Left ventricle myocardium inferior (tissue), 1 donor: Measurements from ENCODE around the gene STX16. TPM values are rescaled to one million over a fixed set of nuclear protein-coding genes. Genes with fewer than 3 reads are reported as not detected.

Source experiments
- DNase-seq: peaks from one replicate; pipeline ENCODE4 v3.0.0-alpha.2; 2020
- H3K27ac ChIP-seq: fragments of 200-600 bp; replicated peaks from 2 replicates; pipeline ENCODE4 v1.8.0; 2021
- H3K27me3 ChIP-seq: fragments of 200-600 bp; 2 replicates; pipeline ENCODE4 v1.8.0; 2021; ENCODE audit warnings: low read depth
- H3K36me3 ChIP-seq: fragments of 200-600 bp; 2 replicates; pipeline ENCODE4 v1.8.0; 2021
- H3K4me1 ChIP-seq: fragments of 200-600 bp; 2 replicates; pipeline ENCODE4 v1.8.0; 2021
- H3K4me3 ChIP-seq: fragments of 200-600 bp; 2 replicates; pipeline ENCODE4 v1.8.0; 2021; ENCODE audit warnings: mild to moderate bottlenecking, moderate library complexity
- H3K9me3 ChIP-seq: fragments of 200-600 bp; replicated peaks from 2 replicates; pipeline ENCODE4 v1.8.0; 2021
- CTCF ChIP-seq: fragments of 200-600 bp; IDR thresholded peaks from 2 replicates; pipeline ENCODE4 v1.8.0; 2021; ENCODE audit warnings: antibody characterized with exemption, mild to moderate bottlenecking, borderline replicate concordance
- intact Hi-C: fragments of 100-400 bp; cut with micrococcal nuclease; formaldehyde crosslinking; loops from one replicate; pipeline ENCODE4 v1.11.0; 2022
- total RNA-seq: library from RNA; stranded (reverse); fragmentation: NEBNext Ultra II Directional; extraction: Animal tissue kit (Norgen Biotek cat#: 25700); gene quantifications from one replicate; pipeline ENCODE4 v1.2.1, GENCODE V29; 2021
- donor health status: DM: no; HTN: yes; CAD: no; lungs with severe emphysema.

The STX16 gene
- total RNA-seq, 1 donor from 2014 or later, result 28.0 TPM

GRCh38 chr20:58630063-58630462, 21.0 kb upstream of the STX16 start:
- Histone ChIP-seq H3K27ac (no peak overlapping the region), H3K36me3 (no peaks in the 10 kb centered on the region)
- intact Hi-C loops, result no loop called here

GRCh38 chr20:58633161-58634053, 17.7 kb upstream of the STX16 start:
- no peak for TF ChIP-seq CTCF
- Histone ChIP-seq H3K36me3 (no peaks in the 10 kb centered on the region), H3K4me3 (no peak overlapping the region), H3K27ac (no peak overlapping the region), H3K4me1 (peaks cover 4% of the 10 kb centered on the region), H3K27me3 (peaks cover 34% of the 10 kb centered on the region), H3K9me3 (no peaks in the 10 kb centered on the region)
- intact Hi-C loops, result no loop called here
- no peak for DNase-seq

More at GRCh38 chr20:58630063-58630462, 21.0 kb upstream of the STX16 start:
- no peak for DNase-seq
- H3K27me3 ChIP-seq, result peaks cover 18% of the 10 kb centered on the region
- H3K4me1 ChIP-seq, result peaks cover 4% of the 10 kb centered on the region
- no peak overlapping the region for H3K4me3 ChIP-seq
- H3K9me3 ChIP-seq, result no peaks in the 10 kb centered on the region
- TF ChIP-seq CTCF, result no peak

- H3K27ac ChIP-seq, result no peak overlapping the region
- H3K9me3 ChIP-seq, result no peaks in the 10 kb centered on the region
- peaks cover 4% of the 10 kb centered on the region for H3K4me1 ChIP-seq
- H3K27me3 ChIP-seq, result peaks cover 39% of the 10 kb centered on the region
- no peaks in the 10 kb centered on the region for H3K36me3 ChIP-seq
- TF ChIP-seq CTCF, result no peak
- DNase-seq, result no peak
- no peak overlapping the region for H3K4me3 ChIP-seq
- intact Hi-C loops, result no loop called here
Measured at GRCh38 chr20:58634059-58634458, 17.0 kb upstream of the STX16 start.

- Histone ChIP-seq H3K4me1 (peaks cover 4% of the 10 kb centered on the region), H3K4me3 (no peak overlapping the region), H3K27me3 (peaks cover 43% of the 10 kb centered on the region), H3K9me3 (no peaks in the 10 kb centered on the region), H3K36me3 (no peaks in the 10 kb centered on the region), H3K27ac (no peak overlapping the region)
- TF ChIP-seq CTCF, result no peak
- DNase-seq, result no peak
- intact Hi-C loops, result no loop called here
Measured at GRCh38 chr20:58634521-58635278, 16.4 kb upstream of the STX16 start.

- Histone ChIP-seq H3K36me3 (no peaks in the 10 kb centered on the region), H3K27ac (no peak overlapping the region), H3K27me3 (peaks cover 49% of the 10 kb centered on the region), H3K9me3 (no peaks in the 10 kb centered on the region), H3K4me3 (no peak overlapping the region), H3K4me1 (peaks cover 4% of the 10 kb centered on the region)
- intact Hi-C loops, result no loop called here
- DNase-seq, result no peak
- no peak for TF ChIP-seq CTCF
Measured at GRCh38 chr20:58635279-58635665, 15.8 kb upstream of the STX16 start.
